Omental fat pad (tissue), 4 donors: ENCODE results near the gene PLP2. TPM values are rescaled to one million over a fixed set of nuclear protein-coding genes. Genes with fewer than 3 reads are reported as not detected.

Experiments
- ATAC-seq: fragments of 150-250 bp; one replicate; pipeline ENCODE4 v1.9.1; 2016; ENCODE audit warnings: mild to moderate bottlenecking, moderate library complexity; ENCODE audit not compliant: low FRiP score
- DNase-seq: peaks from one replicate; pipeline ENCODE4 v3.0.0-alpha.2; 2019; ENCODE audit warnings: low spot score
- total RNA-seq, 4 donors: library from RNA; depleted of rRNA; stranded (reverse); fragments of >200 nt; gene quantifications; one replicate each; pipeline ENCODE4 v1.1.0, GENCODE V29; 2016
- TF ChIP-seq, protein P1 (sequence below), 3 donors: fragments of 450-650 bp; IDR thresholded peaks; one replicate each; pipeline ENCODE4 v1.5.1; 2016 to 2017; ENCODE audit warnings: antibody characterized with exemption in 3 of 3, mild to moderate bottlenecking in 3 of 3, moderate library complexity in 2 of 3

PLP2 gene
- total RNA-seq, 4 donors from 2014 or later: 26.3 to 48.0 (median 38.3) TPM

- no peak for ATAC-seq
- TF ChIP-seq, protein P1, sequence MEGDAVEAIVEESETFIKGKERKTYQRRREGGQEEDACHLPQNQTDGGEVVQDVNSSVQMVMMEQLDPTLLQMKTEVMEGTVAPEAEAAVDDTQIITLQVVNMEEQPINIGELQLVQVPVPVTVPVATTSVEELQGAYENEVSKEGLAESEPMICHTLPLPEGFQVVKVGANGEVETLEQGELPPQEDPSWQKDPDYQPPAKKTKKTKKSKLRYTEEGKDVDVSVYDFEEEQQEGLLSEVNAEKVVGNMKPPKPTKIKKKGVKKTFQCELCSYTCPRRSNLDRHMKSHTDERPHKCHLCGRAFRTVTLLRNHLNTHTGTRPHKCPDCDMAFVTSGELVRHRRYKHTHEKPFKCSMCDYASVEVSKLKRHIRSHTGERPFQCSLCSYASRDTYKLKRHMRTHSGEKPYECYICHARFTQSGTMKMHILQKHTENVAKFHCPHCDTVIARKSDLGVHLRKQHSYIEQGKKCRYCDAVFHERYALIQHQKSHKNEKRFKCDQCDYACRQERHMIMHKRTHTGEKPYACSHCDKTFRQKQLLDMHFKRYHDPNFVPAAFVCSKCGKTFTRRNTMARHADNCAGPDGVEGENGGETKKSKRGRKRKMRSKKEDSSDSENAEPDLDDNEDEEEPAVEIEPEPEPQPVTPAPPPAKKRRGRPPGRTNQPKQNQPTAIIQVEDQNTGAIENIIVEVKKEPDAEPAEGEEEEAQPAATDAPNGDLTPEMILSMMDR (IDR thresholded peaks at IDR 0.05): no peak
- no peak for DNase-seq
Measured at GRCh38 chrX:49175435-49176274, 4.0 kb downstream of the PLP2 start.

DNA sequence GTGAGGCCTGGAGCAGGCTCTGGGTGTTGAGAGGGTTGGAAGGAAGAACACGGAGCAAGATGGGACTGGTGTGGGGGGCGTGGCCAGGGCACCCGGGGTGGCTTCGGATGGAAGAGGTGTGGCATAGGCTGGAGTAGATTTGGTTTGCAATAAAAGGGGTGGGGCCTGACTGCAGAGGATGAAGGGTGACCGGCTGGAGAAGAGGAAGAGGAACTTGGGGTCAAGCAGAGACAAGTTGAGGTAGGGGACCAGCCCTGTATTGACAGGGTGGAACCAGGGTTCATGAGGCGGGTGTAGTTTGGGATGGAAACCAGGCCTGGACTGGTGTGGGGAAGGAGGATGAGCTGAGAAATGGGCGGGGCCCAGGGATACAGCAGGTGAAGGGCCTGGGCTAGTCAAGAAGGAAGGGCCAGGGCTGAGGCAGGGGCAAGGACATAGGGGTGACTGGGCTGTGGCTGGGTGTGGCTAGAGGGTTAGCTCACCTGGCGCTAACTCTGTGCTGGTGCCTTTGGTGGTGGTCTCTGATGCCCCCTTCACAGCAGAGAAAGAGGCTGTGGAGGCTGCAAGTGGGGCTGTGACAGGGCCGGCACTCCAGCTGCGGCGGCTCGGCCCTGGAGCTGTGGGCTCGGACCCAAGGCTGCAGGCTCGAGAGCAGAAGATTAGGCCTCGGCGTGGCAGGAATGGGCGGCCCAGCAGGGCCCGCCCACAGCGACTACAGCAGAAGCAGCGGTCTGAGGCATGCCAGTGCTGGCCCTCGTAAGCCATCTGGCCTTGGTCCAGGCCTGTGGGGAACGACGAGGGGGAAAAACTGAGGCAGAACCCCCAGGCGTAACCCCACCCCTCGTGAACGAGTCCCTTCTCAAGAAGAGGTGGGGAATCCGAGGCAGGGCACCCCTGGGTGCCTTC is 5.0 kb downstream of the PLP2 start:
- DNase-seq: no peak
- no peak for ATAC-seq
- TF ChIP-seq, protein P1 (IDR thresholded peaks at IDR 0.05): no peak

GRCh38 chrX:49177338-49177833 is 5.7 kb downstream of the PLP2 start:
- ATAC-seq: no peak
- TF ChIP-seq, protein P1 (IDR thresholded peaks at IDR 0.05): no peak
- no peak for DNase-seq

DNA sequence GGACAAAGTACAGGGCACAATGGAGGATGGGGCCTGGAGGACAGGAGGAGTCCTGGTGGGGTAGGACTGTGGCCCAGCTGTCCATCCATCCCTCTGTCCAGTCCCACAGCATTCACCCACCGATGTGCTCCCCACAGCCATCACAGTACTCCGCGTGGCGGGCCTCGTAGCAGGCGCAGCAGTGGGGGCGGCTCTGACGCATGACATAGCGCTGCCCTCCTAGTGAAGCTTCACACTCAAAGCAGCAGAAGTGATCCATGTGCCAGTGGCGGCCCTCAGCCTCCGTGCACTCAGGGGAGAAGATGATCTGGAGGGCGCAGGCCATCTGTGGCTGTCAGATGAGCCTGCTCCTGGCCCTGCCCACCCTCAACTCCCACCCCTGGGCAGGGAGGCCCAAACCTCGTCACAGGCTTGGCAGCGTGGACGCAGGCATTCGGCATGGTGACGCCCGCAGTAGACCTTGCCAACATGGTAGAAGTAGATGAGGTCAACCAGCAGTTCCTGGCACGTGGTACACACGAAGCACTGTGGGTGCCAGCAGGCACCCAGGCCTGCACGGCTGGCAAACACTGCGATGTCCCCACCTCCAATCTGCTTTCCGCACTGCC is 6.3 kb downstream of the PLP2 start:
- DNase-seq (no peak), ATAC-seq (no peak)
- TF ChIP-seq, protein P1 (IDR thresholded peaks at IDR 0.05): no peak

DNA sequence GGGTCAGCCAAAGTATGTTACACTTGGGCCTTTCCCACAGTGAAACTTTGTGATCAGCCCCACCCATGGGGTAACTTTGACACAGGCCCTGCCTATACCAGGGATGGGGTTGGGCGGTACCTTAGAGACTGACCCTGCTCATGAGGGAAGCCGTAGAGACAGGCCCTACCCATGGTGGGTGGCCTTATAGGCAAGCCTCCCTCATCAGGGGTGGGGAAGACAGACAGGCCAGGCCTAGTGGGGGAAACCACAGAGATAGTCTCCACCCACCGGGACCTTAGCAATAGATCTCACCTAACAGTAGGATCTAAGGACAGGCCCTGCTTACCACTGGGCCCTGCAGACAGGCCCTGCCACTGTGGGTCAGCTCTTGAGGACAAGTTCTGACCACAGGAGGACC is 6.8 kb downstream of the PLP2 start:
- DNase-seq (no peak), ATAC-seq (no peak)
- TF ChIP-seq, protein P1 (IDR thresholded peaks at IDR 0.05): no peak

DNA sequence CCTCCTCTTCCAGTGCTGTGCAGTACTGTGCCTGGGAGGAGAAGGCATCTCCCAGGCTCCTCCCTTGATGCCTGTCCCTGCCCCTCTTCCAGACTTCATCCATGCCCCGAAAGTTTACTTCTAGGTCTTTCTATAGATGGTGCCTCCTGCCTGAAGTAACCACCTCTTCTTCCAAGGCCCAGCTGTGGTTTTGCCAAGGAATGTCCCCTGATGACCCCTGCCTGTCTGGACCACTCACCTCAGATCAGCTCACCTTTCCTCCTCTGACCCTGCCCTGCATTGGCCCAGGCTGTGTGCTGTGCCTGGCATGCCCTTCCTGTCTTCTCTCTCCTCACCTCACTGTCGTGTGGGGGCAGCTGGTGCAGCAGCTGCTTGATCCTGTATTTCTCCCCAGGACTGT is 7.7 kb downstream of the PLP2 start:
- DNase-seq: no peak
- ATAC-seq: no peak
- TF ChIP-seq, protein P1 (IDR thresholded peaks at IDR 0.05): no peak
